Left colon (tissue), 2 donors: Measurements from ENCODE around the gene ST8SIA4. TPM values are rescaled to one million over a fixed set of nuclear protein-coding genes. Genes with fewer than 3 reads are reported as not detected.
A peak's percentile ranks its signal among the peaks of the same experiment; 100 is the strongest.

Experiments used
- ATAC-seq: fragments of 200-7000 bp; cut with Tn5 transposase; one replicate; pipeline ENCODE4 v1.9.1; 2020; ENCODE audit warnings: mild to moderate bottlenecking, moderate library complexity
- DNase-seq, 2 donors: peaks; one replicate each; pipeline ENCODE4 v3.0.0-alpha.2; 2020
- intact Hi-C, 2 donors: fragments of 100-400 bp; cut with DNase I in 1 of 2; cut with micrococcal nuclease in 1 of 2; formaldehyde crosslinking; loops; one replicate each; pipeline versions ENCODE4 v1.11.2 to v1.14.0; 2022; cut with DNase I, micrococcal nuclease
- long read RNA-seq: library from polyadenylated mRNA; unstranded; transcript quantifications from one replicate; pipeline ENCODE4 v2.0.0, GENCODE V29; 2021
- total RNA-seq, 2 donors: library from RNA; stranded (reverse); fragmentation: NEBNext Ultra II Directional; extraction: Animal tissue kit (Norgen Biotek cat#: 25700); gene quantifications; one replicate each; pipeline ENCODE4 v1.2.1, GENCODE V29; 2021
- donor health status: DM: no; HTN: no; CAD: no.
- donor health status: DM: yes; HTN: yes; CAD: no.

The ST8SIA4 gene
- 1 to 10 TPM; 2.0 to 6.1 TPM for total RNA-seq
- long read RNA-seq, full-length matches to known transcripts, result 5 of 5 reads
- long read RNA-seq, partial matches to known transcripts, result 0 of 5 reads
- long read RNA-seq, other reads (novel, unspliced or antisense), result 0 of 5 reads

DNA sequence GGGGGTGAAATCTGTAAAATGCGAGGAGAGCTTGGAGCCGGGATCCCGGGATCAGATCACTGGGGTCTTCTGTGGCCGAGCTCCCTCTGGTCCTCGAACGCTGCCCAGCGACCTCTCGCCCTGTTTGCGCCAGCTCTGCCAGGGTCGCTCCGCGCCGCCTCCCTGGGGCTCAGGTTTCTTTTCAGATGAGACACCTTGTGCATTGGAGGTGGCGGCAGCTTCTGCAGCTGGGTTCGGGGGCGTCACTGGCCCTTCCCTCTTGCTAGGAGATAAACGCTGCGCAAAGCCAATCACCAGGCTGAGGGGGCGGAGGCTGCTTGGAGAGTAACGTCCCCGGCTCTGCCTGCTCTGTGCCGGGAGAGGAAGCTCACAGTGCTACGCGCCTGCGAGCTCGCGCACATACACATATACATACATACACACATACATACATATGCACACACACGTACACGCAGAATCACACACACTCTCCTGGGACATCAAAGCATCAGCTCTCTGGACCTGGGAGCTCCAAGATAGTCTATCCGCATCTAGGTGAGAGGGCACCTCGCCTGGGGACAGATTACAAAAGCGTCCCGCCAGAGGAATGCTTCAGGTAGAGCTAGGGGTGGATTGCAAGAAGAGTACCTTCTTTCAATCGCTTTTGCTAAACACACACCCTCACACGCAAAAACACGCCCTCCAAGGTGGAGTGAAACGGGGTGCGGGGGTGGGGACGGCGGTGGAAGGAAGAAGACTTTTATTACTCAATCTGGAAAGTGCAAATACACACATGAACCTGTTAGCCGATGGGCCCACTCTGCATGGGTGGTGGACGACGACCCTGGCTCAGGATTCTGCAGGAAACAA is at the start of gene ST8SIA4:
Gene ST8SIA4, minus strand, starts transcription at position 244 of the 849 bp plus-strand sequence. CDS start 327 bp downstream, outside the sequence.
- DNase-seq (peak; percentile 84 to 86), ATAC-seq (peak; percentile 77)
- intact Hi-C loops, result no loop called here

DNA sequence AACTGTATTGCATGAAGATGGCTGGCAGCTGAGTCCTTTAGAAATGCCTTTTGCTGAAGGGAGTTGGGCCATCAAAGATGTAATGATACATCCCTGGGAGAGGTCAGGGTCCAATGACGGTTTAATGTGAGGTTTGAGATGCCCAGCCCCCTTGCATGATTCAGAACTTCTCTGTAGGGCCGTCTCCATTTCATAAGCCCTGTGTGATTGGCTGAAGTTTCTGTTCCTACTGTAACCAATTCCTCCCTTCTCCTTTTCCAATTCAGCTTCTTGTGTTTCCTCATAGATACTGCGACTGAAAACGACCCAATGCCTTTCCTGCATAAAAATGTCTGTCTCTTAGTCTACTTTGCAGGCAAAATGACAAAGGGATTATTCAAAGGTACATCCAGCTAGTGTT is 47.9 kb upstream of the ST8SIA4 start:
- intact Hi-C loops, result no loop called here
- ATAC-seq (no peak), DNase-seq (no peak)

- intact Hi-C loops, result no loop called here
- no peak for DNase-seq
- no peak for ATAC-seq
Observed at GRCh38 chr5:100913298-100913697, 10.2 kb upstream of the ST8SIA4 start.

GRCh38 chr5:100909034-100909433 is 6.0 kb upstream of the ST8SIA4 start:
- intact Hi-C loops, result no loop called here
- ATAC-seq, result no peak

DNA sequence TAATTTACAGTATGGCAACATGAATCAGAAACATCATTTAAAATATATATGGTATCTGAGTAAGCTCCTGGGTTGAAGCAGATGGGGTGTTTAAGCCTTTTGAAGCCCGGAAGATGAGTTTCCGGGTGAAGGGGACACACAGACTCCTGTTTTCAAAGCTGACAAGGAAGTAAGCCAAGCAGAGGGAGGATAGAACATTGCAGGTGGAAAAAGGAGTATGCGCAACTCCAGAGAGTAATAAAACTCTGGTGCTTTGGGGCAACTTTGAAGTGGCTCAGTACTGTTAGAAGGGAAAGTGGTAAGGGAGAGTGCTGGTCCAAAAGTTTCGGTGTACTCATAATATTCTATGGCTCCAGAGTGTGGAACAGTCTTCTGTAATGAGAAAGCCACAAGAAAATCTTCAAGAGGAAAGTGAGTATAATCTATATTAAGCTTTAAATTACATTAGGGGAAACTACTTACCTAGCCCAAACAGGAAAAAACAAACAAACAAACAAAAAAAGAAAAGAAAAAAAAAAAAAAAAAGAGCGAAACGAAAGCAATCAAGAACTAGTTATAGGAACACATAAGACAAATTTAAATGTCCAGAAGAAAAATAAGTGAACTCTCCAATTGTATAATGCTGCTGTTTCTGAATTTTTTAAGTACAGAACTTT is 2.3 kb upstream of the ST8SIA4 start:
- DNase-seq (no peak), ATAC-seq (no peak)
- intact Hi-C loops, result no loop called here

More at GRCh38 chr5:100909034-100909433, 6.0 kb upstream of the ST8SIA4 start:
- no peak for DNase-seq

GRCh38 chr5:100904259-100904861 is 1.3 kb upstream of the ST8SIA4 start:
- DNase-seq, result peak; percentile 25 to 28

GRCh38 chr5:100902440-100903038 is 543 bp downstream of the ST8SIA4 start:
- ATAC-seq, result no peak
- intact Hi-C loops, result no loop called here
- peak in 1 of 2 donors; percentile 8 for DNase-seq

More at GRCh38 chr5:100904259-100904861, 1.3 kb upstream of the ST8SIA4 start:
- intact Hi-C loops, result no loop called here
- ATAC-seq, result no peak

GRCh38 chr5:100901821-100902341 is 1.2 kb downstream of the ST8SIA4 start:
- DNase-seq, result peak; percentile 23 to 29
- intact Hi-C loops, result no loop called here
- peak; percentile 39 for ATAC-seq

DNA sequence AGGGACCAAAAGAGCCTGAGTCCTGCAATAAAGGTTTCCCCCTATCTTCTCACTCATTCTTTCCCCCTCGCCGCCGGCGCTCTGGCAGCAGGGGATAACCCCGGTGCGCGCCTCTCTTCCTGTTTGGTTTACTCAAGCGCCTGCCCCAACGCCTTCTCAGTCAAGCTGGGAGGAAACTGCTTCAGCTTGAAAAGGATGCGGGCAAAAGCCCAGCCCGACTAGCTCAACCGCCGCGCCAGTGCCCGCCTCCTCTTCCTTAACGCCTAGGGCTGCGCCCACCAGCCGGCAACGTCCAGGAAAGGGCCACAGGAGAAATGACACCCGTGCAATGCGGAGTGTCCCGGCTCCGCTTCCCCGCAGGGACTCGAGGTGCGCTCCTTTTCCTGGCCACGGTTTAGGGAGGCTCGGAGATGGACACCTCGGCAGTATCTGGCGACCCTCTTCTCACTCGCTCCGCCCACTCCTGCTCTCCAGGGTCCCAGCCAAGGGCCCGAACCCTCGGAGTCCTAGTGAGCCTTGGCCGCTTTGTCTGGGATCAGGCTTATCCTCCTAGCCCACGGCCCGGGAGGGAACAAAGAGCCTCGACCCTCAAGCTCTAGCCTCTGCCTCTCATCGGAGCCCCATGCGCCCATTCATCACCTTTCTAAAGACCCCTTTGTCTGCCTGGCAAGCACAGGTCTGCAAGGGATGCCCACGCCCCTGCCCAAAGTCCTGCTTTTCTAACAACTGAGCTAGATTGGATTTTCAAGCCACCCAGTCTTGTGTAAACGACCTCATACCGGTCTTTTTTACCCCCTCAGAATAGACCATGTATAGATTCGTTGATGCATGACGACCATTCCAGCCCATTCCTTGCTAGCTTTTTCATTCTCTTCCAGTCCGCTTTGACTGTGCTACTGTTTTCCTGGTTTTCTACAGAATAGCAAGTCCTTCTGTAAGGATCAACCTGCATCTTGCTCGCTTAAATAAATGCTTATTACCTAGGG is 2.0 kb downstream of the ST8SIA4 start:
- peak; percentile 57 to 78 for DNase-seq
- intact Hi-C loops, result no loop called here
- peak; percentile 66 for ATAC-seq

DNA sequence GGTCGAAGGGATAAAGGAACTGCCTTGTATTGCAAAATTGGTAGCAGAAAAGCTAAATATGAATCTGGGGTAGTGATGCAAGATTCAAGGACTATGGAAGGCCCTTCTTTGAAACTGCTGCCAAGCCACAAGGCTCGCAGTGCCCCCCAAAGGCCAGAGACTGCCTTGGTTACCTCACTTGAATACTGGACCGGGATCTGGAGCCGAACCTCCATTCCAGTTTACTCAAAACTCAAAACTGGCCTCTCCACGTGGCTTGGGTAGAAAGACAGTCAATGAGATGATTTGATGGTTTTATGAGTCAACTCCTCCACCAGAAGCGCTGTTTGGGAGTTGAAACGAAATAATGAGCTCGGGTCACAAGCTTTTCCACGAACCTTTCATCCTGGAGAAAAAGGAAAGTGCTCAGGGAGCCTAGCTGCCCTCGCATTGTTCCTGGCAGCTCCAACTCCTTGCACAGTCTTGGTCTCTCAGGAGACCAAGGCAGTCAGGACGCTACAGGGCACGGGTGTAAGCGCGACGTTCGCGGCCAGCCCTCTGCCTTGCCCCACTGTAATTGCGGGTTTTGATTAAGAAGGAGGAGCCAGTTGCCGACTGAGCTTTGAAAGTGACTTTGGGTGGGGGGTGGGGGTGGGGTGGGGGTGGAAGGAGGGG is 2.8 kb downstream of the ST8SIA4 start:
- ATAC-seq (peak; percentile 17), DNase-seq (peak; percentile 48 to 49)
- intact Hi-C loops, result no loop called here

GRCh38 chr5:100899675-100900074 is 3.4 kb downstream of the ST8SIA4 start:
- intact Hi-C loops, result no loop called here
- ATAC-seq (no peak), DNase-seq (no peak)

DNA sequence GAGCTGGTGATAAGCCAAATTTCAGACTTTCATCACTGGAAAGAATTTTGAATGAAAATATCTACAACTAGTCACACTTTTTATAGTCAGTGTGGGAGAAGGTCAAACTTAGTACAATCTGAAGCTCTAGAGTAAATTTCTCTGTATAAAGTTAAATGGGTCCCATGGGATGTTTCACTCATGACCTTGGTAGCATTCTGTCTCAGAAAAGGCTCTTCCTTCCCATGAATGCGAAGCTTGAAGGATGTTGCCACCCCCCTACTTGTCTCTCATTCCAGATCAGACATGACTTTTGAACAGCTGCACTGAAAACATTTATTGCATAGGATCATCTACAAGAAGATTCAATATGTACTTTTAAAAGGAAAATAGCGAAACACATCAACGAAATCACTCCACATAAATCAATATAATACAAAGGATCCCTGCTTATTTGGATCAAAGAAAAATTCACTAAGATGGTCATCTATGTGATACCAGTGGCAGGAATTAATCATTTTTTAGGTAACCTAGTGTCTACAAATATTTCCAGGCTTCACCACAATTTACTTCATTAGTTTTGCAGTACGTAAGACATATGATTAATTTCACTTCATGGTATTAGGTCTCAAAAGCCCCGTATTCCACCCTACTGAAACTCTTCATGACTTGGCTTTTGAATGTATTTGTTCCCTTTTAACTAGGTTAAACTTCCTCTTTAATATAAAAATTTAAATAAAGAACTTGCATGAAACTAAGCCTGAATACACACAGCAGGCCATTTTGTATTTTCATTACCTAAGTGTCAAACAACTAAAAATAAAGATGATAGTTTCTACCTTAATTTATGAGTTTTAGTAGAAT is 4.4 kb downstream of the ST8SIA4 start:
- intact Hi-C loops, result no loop called here
- DNase-seq (no peak), ATAC-seq (no peak)

DNA sequence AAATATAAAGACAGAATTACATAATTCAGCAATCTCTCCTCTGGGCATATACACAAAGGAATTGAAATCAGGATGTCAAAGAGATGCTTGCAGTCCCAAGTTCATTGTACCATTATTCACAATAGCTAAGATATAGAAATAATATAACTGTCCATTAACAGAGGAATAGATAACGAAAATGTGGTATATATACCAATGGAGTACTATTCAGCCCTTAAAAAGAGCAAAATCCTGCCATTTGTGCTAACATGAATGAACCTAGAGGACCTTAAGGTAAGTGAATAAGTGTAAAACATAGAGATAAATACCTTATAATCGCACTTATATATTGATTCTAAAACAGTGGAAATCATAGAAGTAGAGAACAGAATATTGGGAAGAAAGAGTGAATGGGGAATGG is 7.0 kb downstream of the ST8SIA4 start:
- DNase-seq (no peak), ATAC-seq (no peak)
- intact Hi-C loops, result no loop called here

DNA sequence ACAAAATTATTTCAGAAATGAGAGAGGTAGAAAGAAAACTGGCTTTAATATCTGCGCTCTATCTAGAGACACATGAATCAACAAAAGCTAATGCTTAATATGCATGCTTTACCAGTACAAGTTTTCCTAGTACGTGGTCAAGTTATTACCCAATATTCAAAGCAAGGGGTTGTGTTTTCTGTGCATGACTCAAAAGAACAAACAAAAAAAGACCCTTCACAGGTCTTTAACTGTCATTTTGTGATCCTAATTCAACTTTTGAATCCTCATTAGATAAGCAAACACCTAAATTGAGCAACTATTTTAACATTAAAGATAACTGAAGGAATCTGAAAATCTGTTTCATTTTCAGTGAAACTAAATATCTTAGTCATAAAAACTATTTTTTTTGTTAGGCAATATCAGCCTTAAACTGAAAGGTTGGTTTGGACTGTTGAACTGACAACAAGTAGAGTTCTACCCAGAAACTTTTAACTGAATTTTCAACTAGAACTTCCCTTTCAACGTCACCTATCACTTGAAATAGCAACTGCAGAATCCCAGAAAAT is 12.5 kb downstream of the ST8SIA4 start:
- ATAC-seq (no peak), DNase-seq (no peak)
- intact Hi-C loops, result no loop called here

DNA sequence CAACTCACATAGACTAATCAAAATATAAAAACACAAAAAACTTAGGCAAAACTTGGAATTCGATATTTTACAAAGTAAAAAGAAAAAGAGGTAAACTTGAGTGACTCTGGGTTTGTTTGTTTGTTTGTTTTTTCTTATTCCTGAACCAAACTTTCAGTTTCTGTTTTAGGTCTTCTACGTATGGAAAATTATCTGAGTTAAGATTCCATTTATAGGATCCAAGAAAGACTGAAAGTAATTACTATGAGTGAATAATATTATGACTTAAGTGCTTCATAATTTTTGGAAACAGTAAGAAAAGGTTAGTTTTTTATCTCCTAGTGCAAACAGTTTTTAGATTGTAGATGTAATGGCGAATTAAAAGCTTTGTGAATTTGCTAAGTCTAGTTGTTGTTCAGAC is 13.2 kb downstream of the ST8SIA4 start:
- DNase-seq (no peak), ATAC-seq (no peak)
- intact Hi-C loops, result no loop called here

DNA sequence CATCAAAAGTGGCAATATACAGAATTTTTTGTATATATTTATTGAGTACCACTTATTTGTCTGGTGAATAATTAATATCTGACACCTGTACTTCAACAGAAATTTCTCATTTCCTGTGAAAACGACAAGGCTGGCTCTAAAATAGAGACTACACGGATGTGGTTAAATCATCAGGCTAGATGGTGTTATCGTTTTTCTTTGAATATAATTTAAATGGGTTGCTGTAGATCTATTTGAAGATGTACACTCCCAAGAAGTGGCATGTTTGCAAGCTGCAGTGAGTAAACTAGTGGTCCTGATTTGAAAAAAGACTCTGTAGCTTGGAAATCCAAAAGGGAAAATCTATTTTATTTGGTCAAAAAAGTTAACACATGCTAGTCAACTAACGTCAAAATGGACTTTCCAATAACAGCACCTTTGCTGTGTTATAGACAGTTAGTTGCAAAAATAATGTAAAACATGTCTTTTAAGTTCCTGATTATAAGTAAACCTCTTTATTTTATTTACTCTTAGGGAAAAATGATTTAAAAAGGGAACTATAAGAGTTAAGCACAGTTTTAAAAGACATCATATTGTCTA is 13.8 kb downstream of the ST8SIA4 start:
- ATAC-seq, result no peak
- intact Hi-C loops, result no loop called here
- DNase-seq, result no peak
